ENCODE data around the gene PRKCSH.

DNA sequence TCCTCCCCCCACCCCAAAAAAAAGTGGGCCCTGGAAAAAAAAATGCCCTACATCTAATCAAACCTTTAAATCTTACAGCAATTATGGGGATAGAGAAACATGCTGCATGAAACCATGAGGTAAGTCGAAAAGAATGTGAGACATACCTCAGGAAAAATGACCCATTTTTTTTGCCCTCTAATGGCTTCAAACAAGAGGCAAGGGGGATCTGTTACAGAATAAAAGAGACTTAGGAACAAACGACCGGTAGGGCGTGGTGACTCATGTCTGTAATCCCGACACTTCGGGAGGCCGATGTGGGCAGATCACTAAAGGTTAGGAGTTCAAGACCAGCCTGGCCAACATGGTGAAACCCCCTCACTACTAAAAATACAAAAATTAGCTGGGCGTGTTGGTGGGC, 24.8 kb upstream of the PRKCSH start:
- no peak for TF ChIP-seq EP300 (IDR thresholded peaks at IDR 0.05)
- TF ChIP-seq, protein P1, sequence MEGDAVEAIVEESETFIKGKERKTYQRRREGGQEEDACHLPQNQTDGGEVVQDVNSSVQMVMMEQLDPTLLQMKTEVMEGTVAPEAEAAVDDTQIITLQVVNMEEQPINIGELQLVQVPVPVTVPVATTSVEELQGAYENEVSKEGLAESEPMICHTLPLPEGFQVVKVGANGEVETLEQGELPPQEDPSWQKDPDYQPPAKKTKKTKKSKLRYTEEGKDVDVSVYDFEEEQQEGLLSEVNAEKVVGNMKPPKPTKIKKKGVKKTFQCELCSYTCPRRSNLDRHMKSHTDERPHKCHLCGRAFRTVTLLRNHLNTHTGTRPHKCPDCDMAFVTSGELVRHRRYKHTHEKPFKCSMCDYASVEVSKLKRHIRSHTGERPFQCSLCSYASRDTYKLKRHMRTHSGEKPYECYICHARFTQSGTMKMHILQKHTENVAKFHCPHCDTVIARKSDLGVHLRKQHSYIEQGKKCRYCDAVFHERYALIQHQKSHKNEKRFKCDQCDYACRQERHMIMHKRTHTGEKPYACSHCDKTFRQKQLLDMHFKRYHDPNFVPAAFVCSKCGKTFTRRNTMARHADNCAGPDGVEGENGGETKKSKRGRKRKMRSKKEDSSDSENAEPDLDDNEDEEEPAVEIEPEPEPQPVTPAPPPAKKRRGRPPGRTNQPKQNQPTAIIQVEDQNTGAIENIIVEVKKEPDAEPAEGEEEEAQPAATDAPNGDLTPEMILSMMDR (IDR thresholded peaks at IDR 0.05) = no peak
- no peak for TF ChIP-seq POLR2AphosphoS5 (IDR thresholded peaks at IDR 0.05)

All from esophagus muscularis mucosa (tissue), 4 donors.